ENCODE measurements around the gene ARID2.

The ARID2 gene

GRCh38 chr12:45727980-45728629, 1.4 kb upstream of the ARID2 start:
- Histone ChIP-seq H3K9ac (ENCODE audit: low read depth, low read length) (peak overlapping the region; percentile 89), H3K36me3 (ENCODE audit: insufficient read depth, low read length) (no peaks in the 10 kb centered on the region), H3K9me3 (ENCODE audit: control insufficient read depth, insufficient read depth, low read length) (no peaks in the 10 kb centered on the region), H3K4me1 (ENCODE audit: insufficient read depth, low read length) (peaks cover 6% of the 10 kb centered on the region; the same call in 1 of the 2 replicates)

- H3K9ac ChIP-seq (ENCODE audit: low read depth, low read length) = peak overlapping the region; percentile 89
These were observed 775 bp upstream of the ARID2 start for GRCh38 chr12:45728630-45729232.

GRCh38 chr12:45730084-45730347, 510 bp downstream of the ARID2 start:
- peak overlapping the region; percentile 85 for H3K9ac ChIP-seq (ENCODE audit: low read depth, low read length)
- H3K9me3 ChIP-seq (ENCODE audit: control insufficient read depth, insufficient read depth, low read length) = no peaks in the 10 kb centered on the region
- H3K4me1 ChIP-seq (ENCODE audit: insufficient read depth, low read length) = peaks cover 6% of the 10 kb centered on the region; the same call in 1 of the 2 replicates
- H3K36me3 ChIP-seq (ENCODE audit: insufficient read depth, low read length) = no peaks in the 10 kb centered on the region

More at GRCh38 chr12:45728630-45729232, 775 bp upstream of the ARID2 start:
- Histone ChIP-seq H3K36me3 (ENCODE audit: insufficient read depth, low read length) (no peaks in the 10 kb centered on the region), H3K4me1 (ENCODE audit: insufficient read depth, low read length) (peaks cover 6% of the 10 kb centered on the region; the same call in 1 of the 2 replicates), H3K9me3 (ENCODE audit: control insufficient read depth, insufficient read depth, low read length) (no peaks in the 10 kb centered on the region)

DNA sequence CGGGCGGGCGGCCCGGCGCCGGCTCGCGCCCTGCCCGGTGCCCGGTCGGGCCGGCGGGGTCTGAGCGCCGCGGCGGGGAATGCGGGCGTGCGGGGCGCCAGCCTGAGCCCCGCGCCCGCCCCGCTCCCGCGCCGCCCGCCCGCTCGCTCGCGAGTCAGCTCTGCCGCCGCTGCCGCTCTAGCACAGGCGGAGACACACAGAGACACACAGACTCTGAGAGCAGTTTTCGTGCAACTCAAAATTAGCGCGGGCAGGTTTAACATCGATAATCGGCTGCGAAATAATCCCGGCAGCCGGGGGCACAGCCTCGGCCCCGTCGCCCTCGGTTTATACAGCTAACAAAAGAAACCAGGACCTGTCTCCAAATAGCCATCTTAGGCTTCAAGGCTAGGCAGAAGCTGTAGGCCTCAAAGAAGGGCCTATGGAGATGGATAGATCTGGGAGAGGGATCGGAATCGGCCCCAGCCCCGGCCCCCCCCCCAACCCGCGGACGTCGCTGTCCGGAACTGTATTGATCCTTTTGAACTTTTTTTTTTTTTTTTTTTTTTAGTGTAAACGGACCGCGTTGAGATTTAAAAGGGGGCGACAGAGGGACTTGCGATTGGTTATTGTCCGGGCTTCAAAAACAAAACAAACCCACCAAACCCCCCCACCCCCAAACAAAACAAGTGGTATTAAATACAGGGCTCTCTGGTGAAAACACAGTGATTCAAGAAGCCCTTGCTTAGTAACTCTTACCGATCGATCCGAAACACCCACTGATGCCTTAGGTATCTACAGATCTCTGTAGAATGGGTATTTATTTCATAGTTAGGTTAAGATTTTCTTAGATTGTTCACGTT, 1.1 kb downstream of the ARID2 start:
- Histone ChIP-seq H3K9me3 (ENCODE audit: control insufficient read depth, insufficient read depth, low read length) (no peaks in the 10 kb centered on the region), H3K9ac (ENCODE audit: low read depth, low read length) (peak overlapping the region; percentile 92), H3K4me1 (ENCODE audit: insufficient read depth, low read length) (peaks cover 6% of the 10 kb centered on the region; the same call in 1 of the 2 replicates), H3K36me3 (ENCODE audit: insufficient read depth, low read length) (no peaks in the 10 kb centered on the region)

DNA sequence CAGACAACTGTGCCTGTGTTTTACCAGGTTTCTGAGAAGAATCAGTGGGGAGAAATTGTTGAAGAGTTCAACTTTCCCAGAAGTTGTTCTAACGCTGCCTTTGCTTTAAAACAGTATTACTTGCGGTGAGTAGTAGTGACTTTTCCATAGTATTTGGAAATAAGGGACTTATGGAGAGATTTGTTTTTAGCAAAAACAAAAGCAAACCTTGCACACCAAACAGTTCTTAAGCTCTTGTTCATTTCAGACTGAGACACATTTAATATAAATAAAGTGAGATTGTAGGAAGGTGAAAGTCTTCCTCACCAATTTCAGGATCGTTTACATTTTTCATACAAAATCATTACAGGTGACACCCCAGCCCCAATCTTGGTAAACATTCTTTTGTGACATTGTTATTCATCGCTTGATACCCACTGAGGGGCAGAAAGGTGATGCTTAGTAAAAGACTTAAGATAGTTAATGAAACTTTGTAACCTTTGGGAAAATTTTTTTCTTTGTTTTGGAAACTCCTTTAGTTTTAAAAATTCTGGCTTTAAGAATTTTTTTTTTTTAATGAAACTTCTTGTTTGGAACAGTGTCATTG, 1.8 kb downstream of the ARID2 start:
- Histone ChIP-seq H3K9ac (ENCODE audit: low read depth, low read length) (peak overlapping the region; percentile 92), H3K9me3 (ENCODE audit: control insufficient read depth, insufficient read depth, low read length) (no peaks in the 10 kb centered on the region), H3K36me3 (ENCODE audit: insufficient read depth, low read length) (no peaks in the 10 kb centered on the region), H3K4me1 (ENCODE audit: insufficient read depth, low read length) (peaks cover 6% of the 10 kb centered on the region; the same call in 1 of the 2 replicates)

DNA sequence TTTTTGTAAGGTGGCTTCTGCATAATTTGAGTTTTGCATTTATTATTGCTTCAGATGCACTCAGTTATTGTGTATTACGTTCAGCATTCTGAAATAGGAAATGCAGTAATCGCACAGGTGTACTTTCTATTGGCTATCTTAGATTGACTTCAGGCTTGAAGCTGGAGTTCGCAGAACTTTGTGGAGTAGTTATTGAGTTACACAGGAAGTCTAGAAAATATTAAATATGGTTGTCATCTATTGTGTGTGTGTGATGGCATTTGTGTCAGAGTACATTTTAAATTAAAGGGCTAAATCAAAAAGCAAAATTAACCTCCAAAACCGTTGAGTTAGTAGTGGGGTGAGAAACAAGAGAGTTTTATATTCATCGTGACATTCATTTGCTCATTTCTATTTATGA, 2.7 kb downstream of the ARID2 start:
- Histone ChIP-seq H3K9ac (ENCODE audit: low read depth, low read length) (no peak overlapping the region), H3K9me3 (ENCODE audit: control insufficient read depth, insufficient read depth, low read length) (no peaks in the 10 kb centered on the region; the same call in 1 of the 2 replicates), H3K4me1 (ENCODE audit: insufficient read depth, low read length) (peaks cover 6% of the 10 kb centered on the region; the same call in 1 of the 2 replicates), H3K36me3 (ENCODE audit: insufficient read depth, low read length) (no peaks in the 10 kb centered on the region)

DNA sequence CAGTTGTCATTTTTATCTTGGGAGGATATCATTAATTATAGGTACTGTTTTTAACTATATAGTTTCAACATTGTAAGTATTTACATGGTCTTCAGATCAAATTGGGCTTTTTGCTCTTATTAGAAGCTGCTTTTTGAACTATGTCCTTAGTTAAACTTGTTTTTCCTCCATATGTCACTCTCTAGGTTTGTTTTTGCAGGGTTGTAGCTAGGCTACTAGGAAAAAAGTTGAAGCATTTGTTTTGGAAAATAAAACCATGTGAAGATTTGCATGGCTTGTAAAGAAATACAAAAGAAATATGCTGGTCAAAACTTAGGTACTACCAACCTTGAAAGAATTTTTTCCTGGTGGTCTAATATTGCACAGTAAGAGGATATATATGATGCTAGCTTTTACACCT, 3.4 kb downstream of the ARID2 start:
- H3K4me1 ChIP-seq (ENCODE audit: insufficient read depth, low read length) = peaks cover 6% of the 10 kb centered on the region; the same call in 1 of the 2 replicates
- no peaks in the 10 kb centered on the region for H3K36me3 ChIP-seq (ENCODE audit: insufficient read depth, low read length)
- no peaks in the 10 kb centered on the region; the same call in 1 of the 2 replicates for H3K9me3 ChIP-seq (ENCODE audit: control insufficient read depth, insufficient read depth, low read length)
- H3K9ac ChIP-seq (ENCODE audit: low read depth, low read length) = no peak overlapping the region

DNA sequence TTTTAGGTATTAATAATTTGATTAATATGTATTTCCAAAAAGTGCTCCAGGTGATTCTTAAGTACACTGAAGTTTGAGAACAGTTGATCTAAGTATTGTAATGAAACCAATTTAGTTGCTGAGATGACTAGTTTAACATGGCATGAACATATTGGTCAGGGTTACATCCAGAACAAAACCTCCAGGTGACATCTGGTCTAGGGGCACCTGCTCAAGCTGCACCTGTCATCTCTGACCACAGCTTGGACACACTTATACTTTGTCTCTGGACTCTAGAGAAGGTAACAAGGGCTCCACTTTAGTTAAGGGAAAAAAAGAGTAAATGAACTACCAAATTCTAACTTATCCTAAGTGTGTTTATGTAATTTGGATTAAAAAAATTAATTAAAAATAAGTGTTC, 8.1 kb downstream of the ARID2 start:
- no peaks in the 10 kb centered on the region; the same call in 1 of the 2 replicates for H3K9me3 ChIP-seq (ENCODE audit: control insufficient read depth, insufficient read depth, low read length)
- H3K9ac ChIP-seq (ENCODE audit: low read depth, low read length) = no peak overlapping the region
- no peaks in the 10 kb centered on the region; the same call in 1 of the 2 replicates for H3K36me3 ChIP-seq (ENCODE audit: insufficient read depth, low read length)
- no peaks in the 10 kb centered on the region for H3K4me1 ChIP-seq (ENCODE audit: insufficient read depth, low read length)

DNA sequence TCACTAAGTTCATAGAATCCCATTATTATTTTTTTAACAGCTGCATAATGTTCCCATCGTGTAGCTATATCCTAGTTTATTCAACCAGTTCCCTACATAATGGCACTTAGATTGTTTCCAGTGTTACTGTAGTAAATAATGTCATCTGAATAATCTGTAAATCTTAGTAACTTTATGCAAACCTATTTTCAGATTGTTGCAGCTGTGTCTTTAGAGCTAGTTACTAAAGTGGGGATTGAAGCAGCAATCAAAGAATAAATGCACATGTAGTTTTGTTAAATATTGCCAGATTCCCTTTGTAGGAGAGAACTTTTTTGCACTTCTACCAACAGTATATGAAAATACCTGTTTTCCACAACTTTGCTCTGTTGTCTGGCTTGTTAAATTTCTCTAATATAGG, 13.1 kb downstream of the ARID2 start:
- Histone ChIP-seq H3K9me3 (ENCODE audit: control insufficient read depth, insufficient read depth, low read length) (no peaks in the 10 kb centered on the region), H3K36me3 (ENCODE audit: insufficient read depth, low read length) (no peaks in the 10 kb centered on the region; the same call in 1 of the 2 replicates), H3K4me1 (ENCODE audit: insufficient read depth, low read length) (no peaks in the 10 kb centered on the region), H3K9ac (ENCODE audit: low read depth, low read length) (no peak overlapping the region)

- Histone ChIP-seq H3K4me1 (ENCODE audit: insufficient read depth, low read length) (no peaks in the 10 kb centered on the region), H3K9ac (ENCODE audit: low read depth, low read length) (no peak overlapping the region), H3K36me3 (ENCODE audit: insufficient read depth, low read length) (no peaks in the 10 kb centered on the region; the same call in 1 of the 2 replicates), H3K9me3 (ENCODE audit: control insufficient read depth, insufficient read depth, low read length) (no peaks in the 10 kb centered on the region)
These were observed 13.7 kb downstream of the ARID2 start for GRCh38 chr12:45743247-45743646.

DNA sequence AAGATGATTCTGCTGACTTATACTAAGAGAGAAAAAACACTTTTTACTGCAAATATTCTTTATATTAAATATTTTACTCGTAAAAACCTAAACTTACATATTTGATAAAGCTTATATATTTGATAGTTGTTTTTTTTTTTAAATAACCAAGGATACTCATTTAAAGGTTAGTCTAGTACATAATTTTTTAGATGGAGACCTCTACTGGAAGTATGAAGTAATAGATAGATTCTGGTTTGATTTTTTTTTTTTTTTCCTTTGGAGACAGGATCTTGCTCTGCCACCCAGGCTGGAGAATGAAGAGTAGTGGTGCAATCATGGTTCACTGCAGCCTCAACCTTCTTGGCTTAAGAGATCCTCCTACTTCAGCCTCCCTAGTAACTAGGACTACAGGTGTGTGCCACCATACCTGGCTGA, 16.4 kb downstream of the ARID2 start:
- Histone ChIP-seq H3K9me3 (ENCODE audit: control insufficient read depth, insufficient read depth, low read length) (no peaks in the 10 kb centered on the region), H3K9ac (ENCODE audit: low read depth, low read length) (no peak overlapping the region), H3K4me1 (ENCODE audit: insufficient read depth, low read length) (no peaks in the 10 kb centered on the region), H3K36me3 (ENCODE audit: insufficient read depth, low read length) (no peaks in the 10 kb centered on the region; the same call in 1 of the 2 replicates)

- Histone ChIP-seq H3K9ac (ENCODE audit: low read depth, low read length) (no peak overlapping the region), H3K4me1 (ENCODE audit: insufficient read depth, low read length) (no peaks in the 10 kb centered on the region), H3K36me3 (ENCODE audit: insufficient read depth, low read length) (no peaks in the 10 kb centered on the region; the same call in 1 of the 2 replicates)
These were observed 27.2 kb downstream of the ARID2 start for GRCh38 chr12:45756666-45757065.

DNA sequence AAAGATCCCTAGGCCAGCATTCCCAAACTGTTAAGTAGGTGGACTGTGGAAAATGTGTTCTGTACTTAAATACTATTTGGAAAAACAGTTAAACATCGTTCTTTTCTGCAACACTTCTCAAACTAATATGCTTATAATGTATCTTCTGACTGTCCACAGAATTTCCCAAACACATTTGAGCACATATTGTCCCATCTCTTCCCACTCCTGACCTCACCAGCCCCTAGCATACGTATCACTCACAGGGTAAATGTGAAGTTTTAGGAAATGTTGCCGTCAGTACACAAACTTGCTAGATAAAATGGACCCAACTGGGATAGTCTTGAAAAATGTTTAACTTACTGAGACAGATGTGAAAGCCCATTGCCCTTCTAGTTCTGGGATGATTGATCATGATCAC, 27.7 kb downstream of the ARID2 start:
- Histone ChIP-seq H3K4me1 (ENCODE audit: insufficient read depth, low read length) (no peaks in the 10 kb centered on the region), H3K9ac (ENCODE audit: low read depth, low read length) (no peak overlapping the region), H3K36me3 (ENCODE audit: insufficient read depth, low read length) (no peaks in the 10 kb centered on the region; the same call in 1 of the 2 replicates), H3K9me3 (ENCODE audit: control insufficient read depth, insufficient read depth, low read length) (no peaks in the 10 kb centered on the region)

More at GRCh38 chr12:45756666-45757065, 27.2 kb downstream of the ARID2 start:
- H3K9me3 ChIP-seq (ENCODE audit: control insufficient read depth, insufficient read depth, low read length) = no peaks in the 10 kb centered on the region

GRCh38 chr12:45760333-45760732, 30.8 kb downstream of the ARID2 start:
- Histone ChIP-seq H3K9ac (ENCODE audit: low read depth, low read length) (no peak overlapping the region), H3K4me1 (ENCODE audit: insufficient read depth, low read length) (no peaks in the 10 kb centered on the region), H3K9me3 (ENCODE audit: control insufficient read depth, insufficient read depth, low read length) (no peaks in the 10 kb centered on the region), H3K36me3 (ENCODE audit: insufficient read depth, low read length) (no peaks in the 10 kb centered on the region)
